Measurements from ENCODE around the gene ARRB1.
A peak's percentile ranks its signal among the peaks of the same experiment; 100 is the strongest.

ARRB1 gene

GRCh38 chr11:75344761-75345454, 6.6 kb downstream of the ARRB1 start:
- POLR2A ChIA-PET: no interaction called here
- CTCF ChIA-PET: no interaction called here
- Histone ChIP-seq H3K9me3 (ENCODE audit: control insufficient read depth, insufficient read depth, low read depth, low read length) (no peaks in the 10 kb centered on the region), H3K36me3 (ENCODE audit: control insufficient read depth in 2 of 2, insufficient read depth in 1 of 2, low read length in 2 of 2) (no peaks in the 10 kb centered on the region), H3K27ac (ENCODE audit: extremely low read depth, low read depth, low read length) (no peak overlapping the region), H3K4me3 (ENCODE audit: low read depth, low read length) (no peak overlapping the region), H3K4me1 (ENCODE audit: control insufficient read depth, insufficient read depth, low read length) (peaks cover 4% of the 10 kb centered on the region; the same call in 1 of the 2 replicates)
- TF ChIP-seq KLF10 (tag by site-specific recombination; IDR thresholded peaks at IDR 0.05) (no peak), ZIC2 (tag by site-specific recombination; IDR thresholded peaks at IDR 0.05) (peak; percentile 80), WT1 (tag by site-specific recombination; IDR thresholded peaks at IDR 0.05) (no peak), MZF1 (tag by site-specific recombination; IDR thresholded peaks at IDR 0.05; ENCODE audit: borderline replicate concordance) (no peak)

- CTCF ChIA-PET: no interaction called here
- no peaks in the 10 kb centered on the region for H3K36me3 ChIP-seq (ENCODE audit: control insufficient read depth in 2 of 2, insufficient read depth in 1 of 2, low read length in 2 of 2)
- H3K4me1 ChIP-seq (ENCODE audit: control insufficient read depth, insufficient read depth, low read length): peaks cover 4% of the 10 kb centered on the region; the same call in 1 of the 2 replicates
- H3K27ac ChIP-seq (ENCODE audit: extremely low read depth, low read depth, low read length): no peak overlapping the region
- H3K4me3 ChIP-seq (ENCODE audit: low read depth, low read length): no peak overlapping the region
- 0 out of 2 replicates have a peak, but pooled peaks have one; percentile 38 for TF ChIP-seq ZNF768 (tag by site-specific recombination; IDR thresholded peaks at IDR 0.05)
- TF ChIP-seq ZNF391 (tag by site-specific recombination; IDR thresholded peaks at IDR 0.05; ENCODE audit: borderline replicate concordance, low read depth): no peak
- POLR2A ChIA-PET: no interaction called here
- no peaks in the 10 kb centered on the region for H3K9me3 ChIP-seq (ENCODE audit: control insufficient read depth, insufficient read depth, low read depth, low read length)
Measured at GRCh38 chr11:75344186-75344585, 7.3 kb downstream of the ARRB1 start.

GRCh38 chr11:75342966-75343870, 8.2 kb downstream of the ARRB1 start:
- ChIA-PET CTCF (interaction anchor here (1.1 to 1.3 kb wide), 3 partner anchors 42 to 64 kb away, joined by 3 to 5 read pairs (median 4); no protein-coding TSS in a partner anchor), POLR2A (interaction anchor here (0.7 kb wide), 1 partner anchor 12 kb away, joined by 3 read pairs; no protein-coding TSS in a partner anchor)
- H3K9me3 ChIP-seq (ENCODE audit: control insufficient read depth, insufficient read depth, low read depth, low read length): no peaks in the 10 kb centered on the region
- peaks cover 4% of the 10 kb centered on the region; the same call in 1 of the 2 replicates for H3K4me1 ChIP-seq (ENCODE audit: control insufficient read depth, insufficient read depth, low read length)
- H3K4me3 ChIP-seq (ENCODE audit: low read depth, low read length): no peak overlapping the region
- no peaks in the 10 kb centered on the region for H3K36me3 ChIP-seq (ENCODE audit: control insufficient read depth in 2 of 2, insufficient read depth in 1 of 2, low read length in 2 of 2)
- H3K27ac ChIP-seq (ENCODE audit: extremely low read depth, low read depth, low read length): no peak overlapping the region
- no peak for TF ChIP-seq ZNF169 (tag by site-specific recombination; IDR thresholded peaks at IDR 0.05)
- no peak for TF ChIP-seq ZNF645 (tag by site-specific recombination; IDR thresholded peaks at IDR 0.05)
- no peak for TF ChIP-seq PRDM6 (tag by site-specific recombination; IDR thresholded peaks at IDR 0.05)
- no peak for TF ChIP-seq SALL2 (tag by site-specific recombination; IDR thresholded peaks at IDR 0.05; ENCODE audit: borderline replicate concordance)
- no peak for TF ChIP-seq ZNF560 (tag by site-specific recombination; IDR thresholded peaks at IDR 0.05; ENCODE audit: borderline replicate concordance)
- no peak for TF ChIP-seq ZNF768 (tag by site-specific recombination; IDR thresholded peaks at IDR 0.05)
- no peak for TF ChIP-seq ZNF658 (tag by site-specific recombination; IDR thresholded peaks at IDR 0.05)
- no peak for TF ChIP-seq ZNF449 (tag by site-specific recombination; IDR thresholded peaks at IDR 0.05)
- TF ChIP-seq ZNF558 (tag by site-specific recombination; IDR thresholded peaks at IDR 0.05): no peak
- TF ChIP-seq ZNF623 (tag by site-specific recombination; IDR thresholded peaks at IDR 0.05): no peak
- no peak for TF ChIP-seq GLI2 (tag by site-specific recombination; IDR thresholded peaks at IDR 0.05; ENCODE audit: borderline replicate concordance, low read depth)
- no peak for TF ChIP-seq PATZ1 (tag by site-specific recombination; IDR thresholded peaks at IDR 0.05)
- no peak for TF ChIP-seq ZNF157 (tag by site-specific recombination; IDR thresholded peaks at IDR 0.05)
- no peak for TF ChIP-seq ZNF488 (tag by site-specific recombination; IDR thresholded peaks at IDR 0.05)
- no peak for TF ChIP-seq ZNF654 (tag by site-specific recombination; IDR thresholded peaks at IDR 0.05; ENCODE audit: low read depth)
- peak; percentile 90 for TF ChIP-seq ZNF629 (tag by site-specific recombination; IDR thresholded peaks at IDR 0.05)
